Mucosa of descending colon (tissue), 3 donors: ENCODE measurements around the gene LAT. TPM values are rescaled to one million over a fixed set of nuclear protein-coding genes. Genes with fewer than 3 reads are reported as not detected.
"Not testable (repeated sequence)": the region's sequence is repeated elsewhere in the genome, so short reads cannot be mapped to it uniquely, and the experiment has no call there.

ENCODE experiments used
- ATAC-seq: fragments of 200-7000 bp; cut with Tn5 transposase; one replicate; pipeline ENCODE4 v1.9.1; 2020; ENCODE audit warnings: mild to moderate bottlenecking, moderate library complexity
- DNase-seq, 3 donors: peaks; one replicate each; pipeline ENCODE4 v3.0.0-alpha.2; 2020
- H3K36me3 ChIP-seq: fragments of 200-600 bp; one replicate; pipeline ENCODE4 v1.8.0; 2021; ENCODE audit warnings: low read depth, mild to moderate bottlenecking
- H3K4me1 ChIP-seq: fragments of 200-600 bp; one replicate; pipeline ENCODE4 v1.8.0; 2021; ENCODE audit warnings: low read depth, mild to moderate bottlenecking
- H3K4me3 ChIP-seq: fragments of 200-600 bp; one replicate; pipeline ENCODE4 v1.8.0; 2021; ENCODE audit warnings: mild to moderate bottlenecking
- H3K9me3 ChIP-seq: fragments of 200-600 bp; one replicate; pipeline ENCODE4 v1.8.0; 2021; ENCODE audit warnings: mild to moderate bottlenecking
- intact Hi-C, 2 donors: fragments of 100-400 bp; cut with DNase I in 1 of 2; cut with micrococcal nuclease in 1 of 2; formaldehyde crosslinking; loops; one replicate each; pipeline versions ENCODE4 v1.11.0 to v1.11.1; 2022; cut with DNase I, micrococcal nuclease
- total RNA-seq, 3 donors: library from RNA; stranded (reverse); fragmentation: NEBNext Ultra II Directional in 2 of 3; extraction: Animal tissue kit (Norgen Biotek cat#: 25700) in 2 of 3; gene quantifications; one replicate each; pipeline versions ENCODE4 v1.2.1 to v1.2.4, GENCODE V29; 2021 to 2023
- TF ChIP-seq, protein P1 (sequence below): fragments of 200-600 bp; IDR thresholded peaks from one replicate; pipeline ENCODE4 v1.8.0; 2022; ENCODE audit warnings: antibody characterized with exemption, mild to moderate bottlenecking
- donor health status: DM: no; HTN: no; CAD: no; lungs with moderate emphysema.
- donor health status: DM: no; HTN: no; CAD: no.
- donor health status: DM: no; HTN: yes; CAD: no.

The LAT gene
- total RNA-seq, 3 donors from 2014 or later = 8.5 to 13.0 (median 11.6) TPM

DNA sequence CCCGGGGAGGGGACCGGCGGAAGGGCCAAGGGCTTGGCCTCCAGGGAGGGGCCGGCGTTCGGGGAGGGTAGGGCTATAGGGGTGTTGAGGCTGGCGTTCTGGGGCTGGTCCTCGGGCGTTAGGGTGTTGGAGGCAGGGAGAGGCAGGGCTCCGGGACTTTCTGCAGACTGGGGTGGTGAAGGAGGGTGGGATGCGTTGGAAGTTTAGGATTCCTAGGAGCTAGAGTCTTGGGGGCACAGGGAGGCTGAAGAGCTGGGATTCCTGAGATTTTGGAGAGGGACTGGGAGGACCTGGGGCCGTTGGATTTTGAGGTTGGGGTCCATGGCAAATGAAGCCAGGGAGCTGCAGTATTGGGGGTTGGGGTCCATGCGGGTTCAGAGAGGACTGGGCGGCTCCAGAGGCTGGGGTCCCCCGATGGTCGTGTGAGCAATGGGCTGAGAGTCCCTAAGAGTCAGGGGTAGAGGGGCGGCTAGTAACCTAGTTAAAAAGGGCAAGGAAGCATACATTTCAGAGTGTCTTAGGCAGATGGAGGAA is 33.4 kb upstream of the LAT start:
- TF ChIP-seq, protein P1, sequence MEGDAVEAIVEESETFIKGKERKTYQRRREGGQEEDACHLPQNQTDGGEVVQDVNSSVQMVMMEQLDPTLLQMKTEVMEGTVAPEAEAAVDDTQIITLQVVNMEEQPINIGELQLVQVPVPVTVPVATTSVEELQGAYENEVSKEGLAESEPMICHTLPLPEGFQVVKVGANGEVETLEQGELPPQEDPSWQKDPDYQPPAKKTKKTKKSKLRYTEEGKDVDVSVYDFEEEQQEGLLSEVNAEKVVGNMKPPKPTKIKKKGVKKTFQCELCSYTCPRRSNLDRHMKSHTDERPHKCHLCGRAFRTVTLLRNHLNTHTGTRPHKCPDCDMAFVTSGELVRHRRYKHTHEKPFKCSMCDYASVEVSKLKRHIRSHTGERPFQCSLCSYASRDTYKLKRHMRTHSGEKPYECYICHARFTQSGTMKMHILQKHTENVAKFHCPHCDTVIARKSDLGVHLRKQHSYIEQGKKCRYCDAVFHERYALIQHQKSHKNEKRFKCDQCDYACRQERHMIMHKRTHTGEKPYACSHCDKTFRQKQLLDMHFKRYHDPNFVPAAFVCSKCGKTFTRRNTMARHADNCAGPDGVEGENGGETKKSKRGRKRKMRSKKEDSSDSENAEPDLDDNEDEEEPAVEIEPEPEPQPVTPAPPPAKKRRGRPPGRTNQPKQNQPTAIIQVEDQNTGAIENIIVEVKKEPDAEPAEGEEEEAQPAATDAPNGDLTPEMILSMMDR = no peak
- H3K4me3 ChIP-seq = peak overlapping the region; percentile 85
- ATAC-seq (no peak), DNase-seq (peak; percentile 40 to 81 (median 53))
- peaks cover 5% of the 10 kb centered on the region for H3K36me3 ChIP-seq
- H3K9me3 ChIP-seq = no peaks in the 10 kb centered on the region
- intact Hi-C loops = no loop called here
- H3K4me1 ChIP-seq = peaks cover 15% of the 10 kb centered on the region

DNA sequence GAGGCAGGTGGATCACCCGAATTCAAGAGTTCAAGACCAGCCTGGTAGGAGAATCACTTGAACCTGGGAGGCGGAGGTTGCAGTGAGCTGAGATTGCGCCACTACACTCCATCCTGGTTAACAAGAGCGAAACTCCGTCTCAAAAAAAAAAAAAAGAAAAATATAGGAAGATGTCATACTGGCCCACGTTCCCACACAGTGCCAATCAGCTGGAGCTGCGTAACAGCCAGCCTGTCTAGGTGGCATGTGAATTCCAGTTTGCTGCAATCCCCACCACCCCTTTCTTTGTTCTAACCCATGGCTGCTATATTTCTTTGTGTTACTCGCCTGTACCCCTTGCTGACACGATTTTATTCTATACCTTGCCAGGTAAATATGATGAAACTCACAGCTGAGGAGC is 26.6 kb upstream of the LAT start:
- Histone ChIP-seq H3K36me3 (no peaks in the 10 kb centered on the region), H3K9me3 (no peaks in the 10 kb centered on the region), H3K4me1 (no peaks in the 10 kb centered on the region), H3K4me3 (no peak overlapping the region)
- ATAC-seq (no peak), DNase-seq (no peak)
- intact Hi-C loops = no loop called here
- TF ChIP-seq, protein P1 = no peak

DNA sequence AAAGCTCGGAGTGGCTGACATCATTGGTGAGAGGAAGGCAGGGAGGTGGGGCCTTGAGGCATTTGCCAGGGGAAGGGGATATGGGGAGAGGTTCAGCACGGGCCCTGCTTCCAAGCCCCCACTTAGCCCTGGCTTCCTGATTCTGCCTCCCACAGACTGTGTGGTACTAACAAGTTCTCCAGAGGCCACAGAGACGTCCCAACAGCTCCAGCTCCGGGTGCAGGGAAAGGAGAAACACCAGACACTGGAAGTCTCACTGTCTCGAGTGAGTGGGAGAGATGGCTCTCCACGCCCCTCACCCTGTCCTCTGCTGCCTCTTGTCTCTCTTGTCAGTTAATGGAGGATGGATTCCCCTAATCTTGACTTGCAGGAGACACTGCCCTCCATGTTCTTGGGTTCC is 26.0 kb upstream of the LAT start:
- ATAC-seq = no peak
- Histone ChIP-seq H3K4me3 (no peak overlapping the region), H3K4me1 (no peaks in the 10 kb centered on the region), H3K36me3 (no peaks in the 10 kb centered on the region), H3K9me3 (no peaks in the 10 kb centered on the region)
- TF ChIP-seq, protein P1 = no peak
- DNase-seq = no peak
- intact Hi-C loops = no loop called here

DNA sequence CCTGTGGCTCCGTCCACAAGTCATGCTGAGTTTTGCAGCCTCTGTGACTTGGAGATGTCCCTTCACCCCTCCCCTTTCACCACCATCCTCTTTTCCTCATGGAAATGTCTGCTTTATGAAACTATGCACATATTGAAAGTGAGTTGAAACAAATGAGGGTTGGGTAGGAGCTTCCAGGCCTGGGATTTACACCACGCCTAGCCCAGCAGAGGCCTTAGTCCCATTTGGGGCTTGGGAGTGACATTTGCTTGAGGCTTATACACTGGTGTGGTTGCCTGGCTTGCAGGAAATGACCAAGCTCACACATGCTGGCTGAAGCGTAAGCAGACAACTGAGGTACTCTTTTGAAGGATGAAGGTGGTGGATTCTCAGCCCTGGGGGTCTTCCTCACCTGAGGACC is 20.8 kb upstream of the LAT start:
- intact Hi-C loops = no loop called here
- Histone ChIP-seq H3K36me3 (no peaks in the 10 kb centered on the region), H3K4me3 (no peak overlapping the region), H3K4me1 (no peaks in the 10 kb centered on the region), H3K9me3 (no peaks in the 10 kb centered on the region)
- TF ChIP-seq, protein P1 = no peak
- ATAC-seq (no peak), DNase-seq (no peak)

DNA sequence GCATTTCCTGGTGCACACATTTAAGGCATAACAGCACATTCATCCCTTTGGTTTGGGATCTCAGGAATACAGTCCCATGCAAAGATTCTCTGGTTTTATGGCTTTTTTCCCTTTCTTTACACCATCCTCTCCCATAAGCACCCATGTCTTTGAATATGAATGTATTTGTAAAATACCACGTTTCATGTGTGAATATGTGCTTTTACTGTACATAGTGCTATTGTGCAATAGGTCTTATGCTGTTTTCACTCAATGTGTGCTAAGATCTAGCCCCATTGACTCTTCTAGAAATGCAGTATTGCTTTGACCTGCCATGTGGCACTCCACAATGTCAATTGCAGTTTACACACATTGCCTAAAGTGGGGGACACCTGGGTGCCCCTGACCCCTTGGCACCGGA is 20.4 kb upstream of the LAT start:
- TF ChIP-seq, protein P1 = no peak
- H3K9me3 ChIP-seq = no peaks in the 10 kb centered on the region
- no peak for ATAC-seq
- no peaks in the 10 kb centered on the region for H3K4me1 ChIP-seq
- no peak for DNase-seq
- intact Hi-C loops = no loop called here
- no peaks in the 10 kb centered on the region for H3K36me3 ChIP-seq
- H3K4me3 ChIP-seq = no peak overlapping the region

DNA sequence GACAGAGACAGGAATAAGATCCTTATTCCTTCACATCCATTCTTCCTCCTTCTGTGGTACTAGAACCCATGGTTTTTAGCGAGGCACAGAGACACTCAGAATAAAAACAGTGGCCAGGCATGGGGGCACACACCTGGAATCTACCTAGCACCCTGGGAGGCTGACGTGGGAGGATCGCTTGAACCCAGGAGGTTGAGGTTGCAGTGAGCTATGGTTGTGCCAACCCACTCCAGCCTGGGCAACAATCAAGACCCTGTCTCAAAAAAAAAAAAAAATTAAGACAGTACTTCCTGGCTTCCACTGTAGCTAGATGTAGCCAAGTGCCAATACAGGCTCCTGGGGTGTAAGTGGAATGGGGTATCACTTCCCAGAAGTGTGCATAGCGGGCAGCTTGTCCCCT is 17.7 kb upstream of the LAT start:
- Histone ChIP-seq H3K4me3 (no peak overlapping the region), H3K36me3 (no peaks in the 10 kb centered on the region), H3K9me3 (no peaks in the 10 kb centered on the region), H3K4me1 (no peaks in the 10 kb centered on the region)
- intact Hi-C loops = no loop called here
- TF ChIP-seq, protein P1 = no peak
- no peak for DNase-seq
- ATAC-seq = no peak

DNA sequence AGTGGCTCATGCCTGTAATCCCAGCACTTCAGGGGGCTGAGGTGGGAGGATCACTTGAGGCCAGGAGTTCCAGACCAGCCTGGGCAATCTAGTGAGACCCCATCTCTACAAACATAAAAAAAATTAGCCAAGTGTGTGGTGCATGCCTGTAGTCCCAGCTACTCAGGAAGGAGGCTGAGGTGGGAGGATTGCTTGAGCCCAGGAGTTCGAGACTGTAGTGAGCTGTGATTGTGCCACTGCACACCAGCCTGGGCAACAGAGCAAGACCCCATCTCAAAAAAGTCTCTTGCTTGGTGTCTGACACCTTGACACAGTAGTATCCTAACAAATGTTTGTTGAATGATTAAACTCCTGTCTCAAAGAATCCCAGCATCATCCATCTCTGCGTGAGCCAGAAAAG is 15.2 kb upstream of the LAT start:
- H3K4me3 ChIP-seq, ATAC-seq, intact Hi-C loops, DNase-seq, H3K9me3 ChIP-seq, H3K36me3 ChIP-seq, H3K4me1 ChIP-seq: not testable (repeated sequence)
